NCI-H1694 (cell line): ENCODE results near the gene BNIP3.
"Not testable (repeated sequence)": the region's sequence is repeated elsewhere in the genome, so short reads cannot be mapped to it uniquely, and the experiment has no call there.

Experiments used
- DNase-seq: peaks from one replicate; lab custom pipeline; 2025; lab: John Stamatoyannopoulos, UW

Gene BNIP3

DNA sequence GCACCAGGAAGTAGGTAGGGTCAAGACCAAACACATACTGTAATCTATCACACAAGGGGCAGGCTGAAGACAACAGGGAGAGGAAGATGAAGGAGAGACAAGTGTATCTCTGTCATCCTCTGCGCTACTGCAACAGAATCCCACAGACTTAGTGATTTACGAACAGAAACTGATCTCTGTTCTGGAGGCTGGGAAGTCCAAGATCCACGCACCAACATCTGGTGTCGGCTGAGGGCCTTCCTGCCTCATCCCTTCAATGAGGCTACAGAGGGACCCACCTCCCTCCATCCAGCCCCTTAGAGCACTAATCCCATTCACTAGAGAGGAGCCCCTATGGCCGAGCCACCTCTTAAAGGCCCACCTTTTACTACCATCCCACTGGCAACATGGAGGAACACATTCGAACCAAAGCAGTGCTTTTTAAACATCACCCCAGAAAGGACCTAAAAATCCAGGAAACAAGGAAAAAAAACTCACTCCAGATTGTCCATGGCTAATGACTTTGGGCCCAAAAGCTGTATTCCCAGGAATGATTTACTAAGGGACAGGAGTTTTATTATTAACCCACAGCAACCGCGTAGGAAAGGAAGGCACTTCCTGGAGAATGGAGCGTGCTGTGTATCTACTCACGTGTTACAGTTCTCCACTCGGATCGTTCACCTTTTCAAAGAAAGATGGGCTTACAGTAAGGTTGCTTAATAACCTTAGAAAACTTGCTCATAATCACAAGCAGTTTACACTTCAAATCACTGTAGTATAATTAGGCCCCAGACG, 4.2 kb downstream of the BNIP3 start:
- DNase-seq, result no peak

- no peak for DNase-seq
These were observed 5.9 kb downstream of the BNIP3 start for GRCh38 chr10:131975796-131976195.

- DNase-seq, result no peak
These were observed 6.7 kb downstream of the BNIP3 start for GRCh38 chr10:131975003-131975402.

- DNase-seq, result no peak
These were observed 7.5 kb downstream of the BNIP3 start for GRCh38 chr10:131974034-131974817.

DNA sequence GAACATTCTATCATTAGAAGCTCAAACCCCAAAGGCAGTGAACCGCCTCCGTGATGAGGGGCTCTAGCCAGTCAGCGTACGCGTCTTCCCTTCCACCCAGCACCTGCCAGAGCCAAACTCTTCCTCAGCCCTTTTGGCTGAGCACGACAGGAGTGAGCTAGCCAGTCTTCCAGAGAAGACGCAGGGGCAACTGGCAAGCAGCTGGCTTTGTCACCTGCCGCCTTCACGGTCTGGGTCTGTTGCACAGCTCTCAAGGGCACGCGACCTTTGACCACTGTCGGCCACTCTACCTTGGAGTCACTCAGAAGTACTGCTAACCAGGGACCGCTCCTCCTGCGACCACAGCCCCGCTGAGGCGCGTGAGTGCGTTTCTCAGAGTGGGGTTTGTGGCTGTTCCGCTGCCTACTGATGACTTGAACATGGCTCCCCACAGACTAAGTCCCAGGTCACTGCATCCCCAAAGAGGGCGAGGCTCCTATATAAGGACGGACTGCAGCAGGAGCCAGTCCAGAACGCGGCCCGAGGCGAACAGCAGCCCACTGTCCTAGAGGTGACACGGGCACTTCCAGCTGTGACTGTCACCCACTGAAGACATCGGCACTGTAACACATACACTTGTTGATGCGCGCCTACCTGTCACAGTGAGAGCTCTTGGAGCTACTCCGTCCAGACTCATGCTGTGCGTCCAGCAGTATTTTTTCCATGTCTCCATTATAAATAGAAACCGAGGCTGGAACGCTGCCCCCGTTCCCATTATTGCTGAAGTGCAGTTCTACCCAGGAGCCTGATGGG, 8.4 kb downstream of the BNIP3 start:
- no peak for DNase-seq

GRCh38 chr10:131972474-131973071, 9.2 kb downstream of the BNIP3 start:
- no peak for DNase-seq

- DNase-seq, result no peak
These were observed 10.1 kb downstream of the BNIP3 start for GRCh38 chr10:131971591-131971990.

- no peak for DNase-seq
These were observed 10.8 kb downstream of the BNIP3 start for GRCh38 chr10:131970946-131971345.

- DNase-seq, result no peak
These were observed 12.8 kb downstream of the BNIP3 start for GRCh38 chr10:131968949-131969348.

- no peak for DNase-seq
These were observed 17.4 kb downstream of the BNIP3 start for GRCh38 chr10:131964298-131964697.

DNA sequence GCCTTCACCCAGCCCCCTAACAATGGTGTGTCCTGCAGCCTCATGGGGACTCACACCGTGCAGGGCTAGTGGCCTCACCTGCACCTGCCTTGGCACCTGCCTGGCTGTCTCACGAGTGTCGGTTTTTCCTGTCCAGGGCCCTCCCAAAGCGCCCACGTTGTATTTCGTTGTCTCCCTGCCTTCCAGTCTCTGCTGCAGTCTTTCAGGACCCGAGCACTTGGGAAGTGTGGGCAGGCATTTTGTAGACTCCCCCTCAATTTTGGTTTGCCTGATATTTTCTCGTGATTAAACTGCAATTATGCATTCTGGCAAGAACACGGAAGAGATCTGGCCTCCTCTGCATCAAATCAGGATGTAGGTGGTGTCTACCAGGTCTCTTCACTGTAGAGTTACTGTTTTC, 17.9 kb downstream of the BNIP3 start:
- DNase-seq, result no peak

DNA sequence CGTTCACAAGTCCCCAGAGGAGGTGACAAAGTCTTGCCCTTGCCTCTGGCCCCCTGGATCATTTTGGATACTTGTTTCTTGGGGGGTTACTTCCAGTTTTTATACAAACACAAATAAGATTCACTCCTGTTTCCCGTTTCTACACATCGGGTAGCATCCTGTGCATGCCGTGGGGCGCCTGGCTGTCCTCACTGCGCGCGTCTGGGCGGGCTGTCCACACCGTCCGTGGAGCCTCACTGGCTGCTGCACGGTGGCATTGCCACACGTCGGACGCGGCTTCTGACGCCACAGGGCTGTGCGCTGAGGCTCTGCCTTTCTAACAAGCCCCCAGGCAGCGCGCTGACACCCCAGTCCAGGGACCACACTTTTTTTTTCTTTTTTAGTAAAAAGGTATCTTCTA, 18.4 kb downstream of the BNIP3 start:
- DNase-seq, result no peak

DNA sequence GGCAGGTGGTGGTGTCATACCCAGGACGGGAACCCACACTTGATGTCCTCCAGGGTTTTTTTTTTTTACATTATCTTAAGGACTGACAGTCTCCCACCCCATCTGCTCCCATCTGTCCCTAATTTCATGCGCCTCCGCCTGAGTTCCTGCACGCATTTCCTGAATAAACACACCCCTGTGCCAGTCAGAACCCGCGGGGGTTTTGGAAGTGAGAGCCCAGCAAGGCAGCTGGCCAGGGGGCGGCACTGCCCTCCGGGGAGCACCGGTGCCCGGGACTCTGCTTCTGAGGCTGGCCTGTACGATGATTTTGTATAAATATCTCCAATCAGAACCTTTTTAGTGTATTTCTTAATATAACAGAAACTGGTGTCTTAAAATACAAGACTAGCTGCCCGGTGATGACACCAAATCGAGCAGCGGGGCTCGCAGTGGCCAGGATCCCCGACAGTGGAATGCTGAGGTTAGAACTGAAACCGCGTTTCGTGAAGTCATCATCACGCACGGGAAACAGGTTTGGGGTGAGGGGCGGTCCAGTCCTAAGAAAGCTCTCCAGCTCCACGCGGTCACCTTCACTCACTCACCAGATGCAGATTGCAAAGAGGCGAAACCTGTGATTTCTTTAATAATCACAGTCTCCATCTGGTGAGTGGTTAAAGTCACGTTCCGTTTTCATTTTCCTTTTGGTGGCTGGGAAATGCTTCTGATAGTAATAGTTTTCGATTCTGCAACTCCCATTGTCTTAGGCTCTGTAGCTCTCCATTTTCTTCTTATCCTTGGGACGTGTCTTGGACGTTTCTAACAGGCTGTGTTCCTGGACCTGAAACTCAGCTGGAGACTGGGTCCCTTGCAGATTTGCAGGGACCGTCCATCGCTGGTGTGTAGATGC, 19.7 kb downstream of the BNIP3 start:
- peak; percentile 4 for DNase-seq

GRCh38 chr10:131961047-131961776, 20.5 kb downstream of the BNIP3 start:
- no peak for DNase-seq

- no peak for DNase-seq
These were observed 21.1 kb downstream of the BNIP3 start for GRCh38 chr10:131960631-131961046.

GRCh38 chr10:131959841-131960240, 21.9 kb downstream of the BNIP3 start:
- DNase-seq, result no peak

- DNase-seq, result no peak
These were observed 26.0 kb downstream of the BNIP3 start for GRCh38 chr10:131955591-131956340.

DNA sequence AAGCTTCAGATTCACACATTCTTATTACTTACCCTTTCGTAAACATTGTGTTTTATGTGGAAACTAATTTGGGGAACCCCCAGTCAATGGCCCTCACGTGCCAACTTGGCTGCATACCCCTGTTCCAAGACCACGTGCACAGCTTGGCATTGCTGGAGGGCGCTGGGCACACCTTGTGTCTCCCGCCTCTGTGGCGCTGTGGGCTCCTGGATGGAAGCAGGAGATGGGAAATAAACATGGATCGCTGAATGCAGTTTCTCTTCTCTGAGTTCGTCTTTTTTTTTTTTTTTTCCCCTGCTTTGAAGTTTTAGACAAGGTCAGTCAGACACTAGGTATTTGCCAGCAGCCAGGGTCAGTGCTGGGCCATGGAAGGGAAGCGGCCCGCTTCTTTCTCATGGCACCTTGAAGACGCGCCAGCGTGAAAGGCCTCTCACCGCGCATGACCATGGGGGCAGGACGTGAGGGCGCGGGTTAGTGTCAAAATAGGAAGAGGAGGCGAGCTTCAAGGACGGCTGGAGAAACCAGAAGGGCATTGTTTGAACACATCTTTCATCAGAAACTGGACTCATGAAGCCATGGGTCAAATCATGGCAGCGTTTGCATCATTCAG, 27.3 kb downstream of the BNIP3 start:
- no peak for DNase-seq

DNA sequence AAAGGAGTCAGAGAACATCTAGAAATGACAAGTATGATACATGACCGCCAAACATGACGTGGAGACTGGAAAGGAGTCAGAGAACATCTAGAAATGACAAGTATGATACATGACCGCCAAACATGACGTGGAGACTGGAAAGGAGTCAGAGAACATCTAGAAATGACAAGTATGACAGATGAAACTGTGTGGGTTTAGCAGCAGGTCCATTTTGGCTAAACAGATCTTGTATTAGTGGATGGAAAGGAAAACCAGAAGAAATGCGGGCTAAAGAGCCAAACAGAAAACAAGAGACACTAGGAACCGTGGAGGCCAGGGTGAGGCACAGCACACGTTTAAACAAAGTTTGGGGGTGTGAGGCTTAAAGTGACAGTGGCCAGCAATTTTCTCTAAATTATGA, 31.8 kb downstream of the BNIP3 start:
- DNase-seq, result not testable (repeated sequence)
